GM12878 (cell line): ENCODE results near the gene CCR5. TPM values are rescaled to one million over a fixed set of nuclear protein-coding genes. Genes with fewer than 3 reads are reported as not detected.
"Not testable (repeated sequence)": the region's sequence is repeated elsewhere in the genome, so short reads cannot be mapped to it uniquely, and the experiment has no call there.

Experiments used
- ATAC-seq: fragments of 200-7000 bp; cut with Tn5 transposase; 3 replicates; pipeline ENCODE4 v1.9.1; 2020; ENCODE audit warnings: mild to moderate bottlenecking, moderate library complexity
- BruUV-seq: library from RNA; stranded (reverse); fragments of 400-500 nt; replicated peaks from 2 replicates; lab custom pipeline; 2021; lab: Mats Ljungman, UMichigan
- CTCF ChIA-PET: fragments of 300-600 bp; sonication (Branson Sonifier 250); formaldehyde crosslinking; extraction: SDS; loops from one replicate; lab custom pipeline; 2021; ENCODE audit warnings: inconsistent platforms; lab: Yijun Ruan, JAX
- POLR2A ChIA-PET: fragments of 350-600 bp; formaldehyde crosslinking; extraction: SDS; loops from one replicate; lab custom pipeline; 2021; ENCODE audit warnings: inconsistent platforms; lab: Charles Lee
- RAD21 ChIA-PET: fragments of 300-600 bp; sonication (Branson Sonifier 250); formaldehyde crosslinking; loops from one replicate; lab custom pipeline; 2023; ENCODE audit warnings: antibody characterized with exemption; ENCODE audit not compliant: unreplicated experiment; lab: Charles Lee
- SMC1A ChIA-PET: fragments of 300-600 bp; sonication (Branson Sonifier 250); formaldehyde crosslinking; loops from one replicate; lab custom pipeline; 2023; ENCODE audit not compliant: unreplicated experiment, uncharacterized antibody; lab: Charles Lee
- DNase-seq: peaks from one replicate; pipeline ENCODE4 v3.0.0-alpha.2; 2011; ENCODE audit warnings: low read depth, low spot score
- FAIRE-seq: peaks from 3 replicates; lab custom pipeline; 2011; peaks lifted over from hg19 to GRCh38; lab: Jason Lieb, UNC
- H2AFZ ChIP-seq: 2 replicates; pipeline ENCODE4 v1.6.0; 2011; ENCODE audit warnings: low read depth, low read length, control low read depth; ENCODE audit not compliant: control insufficient read depth
- H3K27ac ChIP-seq: 2 replicates; pipeline ENCODE4 v1.5.1; 2011; ENCODE audit warnings: control low read depth; ENCODE audit not compliant: control insufficient read depth, insufficient read depth
- H3K27me3 ChIP-seq, 2 experiments: replicated peaks in 1 of 2; 2 replicates each; pipeline versions ENCODE4 v1.6.0 to v1.6.1; 2011; ENCODE audit warnings: low read length in 1 of 2; ENCODE audit not compliant: control insufficient read depth in 2 of 2, insufficient read depth in 2 of 2
- H3K36me3 ChIP-seq, 2 experiments: 2 replicates each; pipeline ENCODE4 v1.5.1; 2011; ENCODE audit warnings: low read length in 1 of 2; ENCODE audit not compliant: control insufficient read depth in 2 of 2, insufficient read depth in 2 of 2
- H3K4me1 ChIP-seq: 2 replicates; pipeline ENCODE4 v1.6.1; 2011; ENCODE audit warnings: mild to moderate bottlenecking, low read length, moderate library complexity, mixed read lengths; ENCODE audit not compliant: control insufficient read depth, insufficient read depth
- H3K4me2 ChIP-seq: 2 replicates; pipeline ENCODE4 v1.6.0; 2011; ENCODE audit warnings: control low read depth; ENCODE audit not compliant: control insufficient read depth, insufficient read depth
- H3K4me3 ChIP-seq: fragments of 200-600 bp; sonication (generic); 2 replicates; pipeline ENCODE4 v1.5.1; 2016
- H3K79me2 ChIP-seq: 2 replicates; pipeline ENCODE4 v1.6.0; 2011; ENCODE audit warnings: low read length; ENCODE audit not compliant: control insufficient read depth, insufficient read depth
- H3K9ac ChIP-seq: 2 replicates; pipeline ENCODE4 v1.8.0; 2011; ENCODE audit warnings: low read length, control low read depth, mixed read lengths; ENCODE audit not compliant: control insufficient read depth, insufficient read depth
- H3K9me3 ChIP-seq: replicated peaks from 3 replicates; pipeline ENCODE4 v1.5.1; 2011; ENCODE audit warnings: mild to moderate bottlenecking, low read length; ENCODE audit not compliant: control insufficient read depth, insufficient read depth
- H4K20me1 ChIP-seq: 2 replicates; pipeline ENCODE4 v1.6.0; 2011; ENCODE audit not compliant: control insufficient read depth, insufficient read depth
- BCL11A ChIP-seq: IDR thresholded peaks from 2 replicates; pipeline ENCODE4 v1.6.1; 2011; ENCODE audit warnings: low read depth, low read length
- DPF2 ChIP-seq: fragments of 450-650 bp; IDR thresholded peaks from 2 replicates; pipeline ENCODE4 v1.6.1; 2017; ENCODE audit warnings: mild to moderate bottlenecking
- EED ChIP-seq: sonication (generic); IDR thresholded peaks from 2 replicates; pipeline ENCODE4 v1.6.1; 2016; ENCODE audit warnings: antibody characterized with exemption, low read depth
- FOXK2 ChIP-seq: fragments of 450-650 bp; IDR thresholded peaks from 2 replicates; pipeline ENCODE4 v1.6.1; 2017; ENCODE audit warnings: mild to moderate bottlenecking, moderate library complexity
- IKZF1 ChIP-seq: fragments of 450-650 bp; conservative IDR thresholded peaks from 2 replicates; pipeline ENCODE4 v1.6.1; 2017; ENCODE audit warnings: antibody characterized with exemption, mild to moderate bottlenecking
- IKZF2 ChIP-seq, 2 experiments: fragments of 450-650 bp; IDR thresholded peaks; 2 replicates each; pipeline ENCODE4 v1.6.1; 2017; ENCODE audit warnings: mild to moderate bottlenecking in 2 of 2, moderate library complexity in 2 of 2
- MTA3 ChIP-seq: IDR thresholded peaks from 2 replicates; pipeline ENCODE4 v1.6.1; 2012; ENCODE audit warnings: low read length, inconsistent platforms, borderline replicate concordance
- SMARCA5 ChIP-seq: fragments of 450-650 bp; IDR thresholded peaks from 2 replicates; pipeline ENCODE4 v1.6.1; 2017; ENCODE audit warnings: mild to moderate bottlenecking
- TARDBP ChIP-seq: IDR thresholded peaks from 2 replicates; pipeline ENCODE4 v1.6.1; 2016; ENCODE audit warnings: borderline replicate concordance
- TCF12 ChIP-seq: IDR thresholded peaks from 2 replicates; pipeline ENCODE4 v1.6.1; 2011; ENCODE audit warnings: low read depth, mild to moderate bottlenecking, low read length
- WGBS: methylation state at CpG from one replicate; pipeline ENCODE4 v1.1.6; 2016; ENCODE audit warnings: low lambda C conversion rate; ENCODE audit not compliant: insufficient replicate concordance, insufficient coverage; ENCODE audit errors: missing lambda C conversion rate; 5-methylcytosine and 5-hydroxymethylcytosine counted together
- in situ Hi-C: fragments of 300-500 bp; cut with MboI; formaldehyde crosslinking; loops from 9 replicates; pipeline ENCODE4 v1.14.3; 2018; ENCODE audit warnings: mixed read lengths
- intact Hi-C: fragments of 100-400 bp; cut with micrococcal nuclease; formaldehyde crosslinking; loops from one replicate; pipeline ENCODE4 v1.14.2; 2022; ENCODE audit not compliant: unreplicated experiment
- polyA plus RNA-seq, 11 experiments: library from polyadenylated mRNA; depleted of rRNA in 4 of 11; unstranded in 6 of 11; stranded (reverse) in 5 of 11; fragments of >200 nt; fragmentation: Nextera tagmentation in 4 of 11; fragmentation: Illumina TruSeq in 1 of 11; extraction: Ambion mirVana in 4 of 11; extraction: Trizol in 1 of 11; gene quantifications; 1 replicate in 1 of 11; 2 replicates in 10 of 11; pipeline versions ENCODE4 v1.2.1 to v1.2.3, GENCODE V29; 2011 to 2016; ENCODE audit warnings: inconsistent platforms in 2 of 11, missing spikeins in 2 of 11, low read depth in 1 of 11
- total RNA-seq, 4 experiments: library from RNA; depleted of rRNA in 3 of 4; stranded (reverse); fragments of >200 nt in 3 of 4; fragmentation: Illumina TruSeq in 1 of 4; extraction: Trizol in 1 of 4; gene quantifications; 2 replicates each; pipeline versions ENCODE4 v1.2.1 to v1.2.3, GENCODE V29; 2013 to 2021

The CCR5 gene
- total and polyA plus RNA-seq, 10 of the 15 experiments (the other 5 are each of a cell fraction or from before 2014, with no cell fraction given) = 0.17 to 1.6 (median 0.82) TPM; not detected in 1

- TF ChIP-seq IKZF1 (peak; percentile 65), TCF12 (peak; percentile 40; the same call in 1 of the 2 replicates), TARDBP (no peak), FOXK2 (no peak), BCL11A (0 out of 2 replicates have a peak, but pooled peaks have one; percentile 8), SMARCA5 (no peak), IKZF2 (IDR thresholded peaks at IDR 0.05) (peak; percentile 62 to 66; a peak in 2 of 4 replicates), EED (0 out of 2 replicates have a peak, but pooled peaks have one; percentile 18), MTA3 (no peak), DPF2 (peak; percentile 21; the same call in 1 of the 2 replicates)
- H3K27me3 ChIP-seq = no peaks in the 10 kb centered on the region
- H3K4me3 ChIP-seq = no peak overlapping the region
- no peaks in the 10 kb centered on the region for H3K36me3 ChIP-seq
- H3K4me1 ChIP-seq = peaks cover 14% of the 10 kb centered on the region
- FAIRE-seq (no peak), DNase-seq (no peak), ATAC-seq (peak; percentile 30; the same call in 2 of the 3 replicates)
- H4K20me1 ChIP-seq = no peaks in the 10 kb centered on the region
- no peak overlapping the region for H3K27ac ChIP-seq
- RAD21 ChIA-PET = interaction anchor here (3.3 kb wide), 1 partner anchor 17 kb away, joined by 18 read pairs; the partner anchor contains the start of gene CCR5
- in situ Hi-C loops = no loop called here
- no peaks in the 10 kb centered on the region for H3K79me2 ChIP-seq
- no TSS peak for BruUV-seq
- no peak overlapping the region for H3K9ac ChIP-seq
- no peak overlapping the region; the same call in 1 of the 2 replicates for H2AFZ ChIP-seq
- POLR2A ChIA-PET = no interaction called here
- WGBS = 13% methylated on average over 4 of the region's 4 CpGs
- CTCF ChIA-PET = interaction anchor here (1.3 to 21.1 kb wide), 4 partner anchors 9 to 301 kb away, joined by 3 to 714 read pairs (median 22); partner anchors contain the start of gene CCR5
- peak overlapping the region; percentile 19 for H3K4me2 ChIP-seq
- intact Hi-C loops = no loop called here
- SMC1A ChIA-PET = interaction anchor here (1.7 to 8.6 kb wide), 2 partner anchors 16 to 21 kb away, joined by 4 to 62 read pairs; partner anchors contain the start of genes CCR5 and CCRL2
- peaks cover 4% of the 10 kb centered on the region; the same call in 2 of the 3 replicates for H3K9me3 ChIP-seq
Measured at GRCh38 chr3:46386205-46386604, 15.5 kb downstream of the CCR5 start.

- ChIA-PET CTCF (interaction anchor here (1.5 kb wide), 1 partner anchor 62 kb away, joined by 3 read pairs; no protein-coding TSS in a partner anchor), POLR2A (interaction anchor here (0.6 kb wide), 1 partner anchor 394 kb away, joined by 5 read pairs; no protein-coding TSS in a partner anchor), SMC1A (interaction anchor here (1.1 kb wide), 1 partner anchor 11 kb away, joined by 3 read pairs; no protein-coding TSS in a partner anchor)
- H3K4me2 ChIP-seq, RAD21 ChIA-PET, H3K9me3 ChIP-seq, BruUV-seq, H3K79me2 ChIP-seq, H3K9ac ChIP-seq, H3K27ac ChIP-seq, H3K27me3 ChIP-seq, intact Hi-C loops, H3K36me3 ChIP-seq, DNase-seq, H2AFZ ChIP-seq, H3K4me3 ChIP-seq, in situ Hi-C loops, H4K20me1 ChIP-seq, H3K4me1 ChIP-seq, ATAC-seq: not testable (repeated sequence)
- 95% methylated on average over 4 of the region's 4 CpGs for WGBS
- FAIRE-seq = peak; percentile 35
Measured at GRCh38 chr3:46388847-46389246, 18.1 kb downstream of the CCR5 start.
